Measurements from ENCODE around the gene IDUA.

Gene IDUA

DNA sequence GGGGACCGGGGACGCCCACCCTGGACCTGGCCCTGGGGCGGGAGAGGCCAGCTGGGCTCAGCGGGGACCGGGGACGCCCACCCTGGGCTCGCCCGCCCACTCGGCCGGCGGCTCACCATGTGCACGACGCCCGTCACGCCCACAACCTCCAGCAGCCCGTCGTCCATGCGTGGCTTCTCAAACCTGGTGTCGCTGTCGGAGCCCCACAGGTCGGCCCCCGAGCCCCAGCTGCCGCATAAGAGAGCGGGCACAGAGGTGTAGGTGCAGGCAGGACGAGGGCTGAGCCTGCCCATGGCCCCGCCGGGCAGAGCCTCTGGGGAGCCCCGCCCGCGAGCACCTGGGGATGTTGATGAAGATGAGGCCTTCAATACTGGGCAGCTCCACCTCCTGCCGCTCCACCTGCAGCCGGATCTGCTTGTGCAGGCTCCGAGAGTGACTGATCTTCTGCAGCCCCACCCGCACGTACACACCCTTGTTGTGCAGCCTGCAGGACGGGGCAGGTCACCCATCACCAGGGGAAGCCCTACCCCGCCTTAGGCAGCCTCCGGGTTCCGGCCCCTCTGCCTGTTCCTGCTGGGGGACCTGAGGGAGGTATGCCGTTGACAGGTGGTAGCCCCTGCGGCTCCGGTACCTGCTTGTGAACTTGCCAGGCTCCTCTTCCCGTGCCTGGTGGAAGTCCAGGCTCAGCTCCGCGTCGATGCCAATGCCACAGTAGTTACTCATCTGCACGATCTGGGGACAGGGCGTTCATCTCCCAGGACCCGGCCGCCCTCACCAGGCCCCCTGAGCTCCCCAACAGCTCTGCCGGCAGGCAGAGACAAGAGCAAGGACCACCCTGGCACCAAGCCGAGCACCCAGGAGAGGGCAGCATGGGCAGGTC, 25.3 kb upstream of the IDUA start:
- ChIA-PET CTCF (no interaction called here), POLR2A (no interaction called here)
- no peak for DNase-seq (ENCODE audit: extremely low spot score)
- TF ChIP-seq SUZ12 (IDR thresholded peaks at IDR 0.05) (no peak), HDGF (IDR thresholded peaks at IDR 0.05; ENCODE audit: borderline replicate concordance) (no peak), TARDBP (IDR thresholded peaks at IDR 0.05) (no peak), SP1 (IDR thresholded peaks at IDR 0.05) (no peak), FOXM1 (IDR thresholded peaks at IDR 0.05; ENCODE audit: borderline replicate concordance) (no peak), BHLHE40 (IDR thresholded peaks at IDR 0.05; ENCODE audit: borderline replicate concordance) (no peak), LEF1 (IDR thresholded peaks at IDR 0.05; ENCODE audit: borderline replicate concordance) (no peak), FOXA1 (IDR thresholded peaks at IDR 0.05) (no peak), L3MBTL2 (conservative IDR thresholded peaks at IDR 0.05) (no peak), ELF4 (IDR thresholded peaks at IDR 0.05) (no peak), ARNT (IDR thresholded peaks at IDR 0.05) (no peak), NFRKB (IDR thresholded peaks at IDR 0.05) (no peak), CTBP1 (IDR thresholded peaks at IDR 0.05; ENCODE audit: borderline replicate concordance) (no peak), ZNF384 (IDR thresholded peaks at IDR 0.05) (no peak), FOXK2 (IDR thresholded peaks at IDR 0.05) (no peak)
- TF ChIP-seq, protein P1, sequence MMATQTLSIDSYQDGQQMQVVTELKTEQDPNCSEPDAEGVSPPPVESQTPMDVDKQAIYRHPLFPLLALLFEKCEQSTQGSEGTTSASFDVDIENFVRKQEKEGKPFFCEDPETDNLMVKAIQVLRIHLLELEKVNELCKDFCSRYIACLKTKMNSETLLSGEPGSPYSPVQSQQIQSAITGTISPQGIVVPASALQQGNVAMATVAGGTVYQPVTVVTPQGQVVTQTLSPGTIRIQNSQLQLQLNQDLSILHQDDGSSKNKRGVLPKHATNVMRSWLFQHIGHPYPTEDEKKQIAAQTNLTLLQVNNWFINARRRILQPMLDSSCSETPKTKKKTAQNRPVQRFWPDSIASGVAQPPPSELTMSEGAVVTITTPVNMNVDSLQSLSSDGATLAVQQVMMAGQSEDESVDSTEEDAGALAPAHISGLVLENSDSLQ (IDR thresholded peaks at IDR 0.05) = no peak

DNA sequence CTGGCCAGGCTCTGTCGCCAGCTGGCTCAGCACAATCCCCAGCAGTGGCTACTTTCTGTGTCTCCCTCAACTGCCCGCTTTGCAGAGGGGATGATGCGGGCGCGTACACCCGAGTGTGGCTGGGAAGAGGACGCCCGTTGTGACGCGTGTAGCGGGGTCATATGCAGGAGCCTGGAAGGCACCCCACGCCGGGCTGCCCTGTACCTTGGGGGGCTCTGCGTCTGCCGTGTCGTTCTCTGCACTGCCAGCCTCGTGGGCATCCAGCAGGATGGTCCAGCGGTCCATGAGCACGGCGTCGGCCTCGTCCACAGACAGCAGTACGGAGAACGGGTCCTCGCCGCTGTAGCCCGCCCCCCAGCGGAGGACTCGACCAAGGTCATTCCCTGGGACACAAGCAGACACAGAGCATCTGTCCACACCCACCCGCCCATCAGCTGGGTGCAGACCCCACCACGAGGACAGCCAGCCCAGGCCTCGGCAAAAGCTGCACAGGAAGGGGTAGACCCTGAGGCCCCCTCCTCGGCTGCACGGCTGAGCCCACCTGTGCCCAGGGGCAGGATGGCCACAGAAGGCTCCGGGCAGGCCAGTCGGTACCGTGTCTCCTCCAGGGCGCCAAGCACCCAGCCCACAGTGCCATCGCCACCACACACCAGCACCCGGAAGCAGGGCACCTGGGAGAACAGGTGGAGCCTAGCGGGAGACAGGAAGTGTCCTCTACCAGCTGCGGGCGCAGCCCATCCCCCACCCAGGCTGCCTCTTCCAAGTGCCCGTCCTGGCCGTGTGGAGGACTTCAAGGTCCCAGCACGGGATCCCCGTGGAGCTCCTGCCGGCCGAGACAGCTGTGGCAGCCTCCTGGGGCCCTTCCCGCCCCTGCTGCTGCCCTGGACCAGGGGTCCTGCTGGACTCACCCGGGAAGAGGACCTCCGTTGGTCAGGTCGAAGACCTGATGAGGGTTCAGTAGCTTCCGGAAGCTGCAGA, 24.3 kb upstream of the IDUA start:
- CTCF ChIA-PET = no interaction called here
- POLR2A ChIA-PET = interaction anchor here (2.6 kb wide), 1 partner anchor 25 kb away, joined by 6 read pairs; the partner anchor contains the start of gene IDUA
- no peak for DNase-seq (ENCODE audit: extremely low spot score)
- TF ChIP-seq FOXA1 (IDR thresholded peaks at IDR 0.05) = no peak
- TF ChIP-seq ARNT (IDR thresholded peaks at IDR 0.05) = no peak
- no peak for TF ChIP-seq CTBP1 (IDR thresholded peaks at IDR 0.05; ENCODE audit: borderline replicate concordance)
- TF ChIP-seq, protein P1 (IDR thresholded peaks at IDR 0.05) = no peak
- TF ChIP-seq ZNF384 (IDR thresholded peaks at IDR 0.05) = no peak
- TF ChIP-seq NFRKB (IDR thresholded peaks at IDR 0.05) = no peak
- TF ChIP-seq FOXK2 (IDR thresholded peaks at IDR 0.05) = no peak
- TF ChIP-seq L3MBTL2 (conservative IDR thresholded peaks at IDR 0.05) = no peak
- TF ChIP-seq ELF4 (IDR thresholded peaks at IDR 0.05) = no peak
- no peak for TF ChIP-seq LEF1 (IDR thresholded peaks at IDR 0.05; ENCODE audit: borderline replicate concordance)
- no peak for TF ChIP-seq SUZ12 (IDR thresholded peaks at IDR 0.05)
- TF ChIP-seq SP1 (IDR thresholded peaks at IDR 0.05) = no peak
- no peak for TF ChIP-seq FOXM1 (IDR thresholded peaks at IDR 0.05; ENCODE audit: borderline replicate concordance)
- no peak for TF ChIP-seq TARDBP (IDR thresholded peaks at IDR 0.05)
- no peak for TF ChIP-seq HDGF (IDR thresholded peaks at IDR 0.05; ENCODE audit: borderline replicate concordance)

DNA sequence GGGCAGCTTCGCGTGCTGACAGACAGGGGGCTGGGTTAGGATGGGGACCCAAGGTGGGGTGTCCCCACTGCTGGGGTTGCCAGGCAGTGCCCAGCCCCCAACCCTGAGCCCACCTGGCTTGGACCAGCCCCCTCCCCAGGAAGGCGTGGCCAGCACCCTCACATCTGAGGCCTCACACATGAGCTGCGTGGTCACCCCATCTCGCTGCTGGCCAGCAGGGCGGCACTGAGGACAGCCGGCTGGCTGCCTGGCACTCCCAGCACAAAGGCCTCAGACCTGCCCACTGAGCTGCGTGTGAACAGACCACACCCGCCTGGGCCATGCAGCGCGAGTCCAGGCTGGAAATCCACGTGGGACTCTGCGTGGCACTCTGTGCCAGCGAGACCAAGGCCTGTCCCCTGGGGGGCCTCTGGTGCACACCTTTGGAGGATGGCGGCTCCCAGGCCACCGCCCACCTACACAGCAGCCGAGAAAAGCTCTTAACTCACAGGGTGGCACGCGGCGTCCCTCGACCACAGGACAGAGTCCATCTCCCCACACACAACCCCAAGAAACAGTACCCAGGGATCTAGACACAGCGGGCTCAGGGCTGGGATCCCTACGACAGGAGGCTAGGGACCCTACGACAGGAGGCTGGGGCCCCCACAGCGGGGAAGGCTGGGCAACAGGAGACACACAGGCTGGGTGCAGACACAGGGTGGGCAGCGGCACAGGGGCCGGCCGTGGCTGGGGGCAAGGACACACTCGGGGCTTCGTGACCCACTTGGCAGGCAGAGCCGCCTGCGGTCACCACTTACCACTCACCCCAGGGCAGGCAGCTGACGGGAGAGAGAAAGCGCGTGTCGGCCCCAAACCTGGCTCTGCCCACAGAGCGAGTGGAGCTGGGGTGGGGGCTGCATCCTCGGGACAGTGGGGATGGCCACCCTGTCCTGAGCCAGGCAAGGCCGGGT, 23.3 kb upstream of the IDUA start:
- POLR2A ChIA-PET = interaction anchor here (2.6 kb wide), 1 partner anchor 24 kb away, joined by 6 read pairs; the partner anchor contains the start of gene IDUA
- no peak for DNase-seq (ENCODE audit: extremely low spot score)
- TF ChIP-seq BHLHE40 (IDR thresholded peaks at IDR 0.05; ENCODE audit: borderline replicate concordance) (no peak), NFRKB (IDR thresholded peaks at IDR 0.05) (no peak), LEF1 (IDR thresholded peaks at IDR 0.05; ENCODE audit: borderline replicate concordance) (no peak), ARNT (IDR thresholded peaks at IDR 0.05) (no peak), HDGF (IDR thresholded peaks at IDR 0.05; ENCODE audit: borderline replicate concordance) (no peak), ZNF384 (IDR thresholded peaks at IDR 0.05) (no peak), FOXM1 (IDR thresholded peaks at IDR 0.05; ENCODE audit: borderline replicate concordance) (no peak), L3MBTL2 (conservative IDR thresholded peaks at IDR 0.05) (no peak), TARDBP (IDR thresholded peaks at IDR 0.05) (no peak), SP1 (IDR thresholded peaks at IDR 0.05) (no peak), FOXK2 (IDR thresholded peaks at IDR 0.05) (no peak), SUZ12 (IDR thresholded peaks at IDR 0.05) (no peak), CTBP1 (IDR thresholded peaks at IDR 0.05; ENCODE audit: borderline replicate concordance) (no peak), ELF4 (IDR thresholded peaks at IDR 0.05) (no peak), FOXA1 (IDR thresholded peaks at IDR 0.05) (no peak)
- TF ChIP-seq, protein P1 (IDR thresholded peaks at IDR 0.05) = no peak
- CTCF ChIA-PET = interaction anchor here (0.6 kb wide), 1 partner anchor 25 kb away, joined by 3 read pairs; no protein-coding TSS in a partner anchor

DNA sequence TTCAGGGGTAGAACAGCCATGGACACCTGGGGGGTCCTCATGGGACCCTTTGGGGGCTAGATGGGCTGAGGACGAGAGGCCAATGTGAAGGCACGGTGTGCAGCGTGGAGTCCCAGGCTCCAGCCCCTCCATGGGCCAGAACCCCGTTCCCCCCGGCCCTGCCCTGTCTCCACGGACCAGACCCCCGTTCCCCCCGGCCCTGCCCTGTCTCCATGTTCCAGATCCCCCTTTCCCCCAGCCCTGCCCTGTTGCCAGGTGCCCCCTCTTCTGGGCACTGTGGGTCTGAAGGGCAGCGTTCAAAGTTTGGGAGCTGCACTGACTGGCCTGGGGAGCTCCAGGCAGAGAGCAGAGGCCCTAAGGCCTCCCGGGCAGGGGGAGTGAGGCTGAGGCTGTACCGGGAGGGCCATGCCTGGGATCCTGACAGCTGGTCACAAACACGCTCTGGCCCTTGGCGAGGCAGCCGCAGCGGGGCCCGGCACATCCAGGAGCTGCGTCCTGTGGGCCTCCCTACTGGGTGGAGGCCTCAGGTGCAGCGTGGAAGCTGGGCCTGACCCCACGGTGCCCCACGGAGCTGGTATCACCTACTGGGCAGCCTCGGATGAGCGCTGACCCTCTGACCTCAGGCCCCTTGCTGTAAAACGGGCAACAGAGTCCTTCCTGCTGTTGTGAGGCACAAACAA, 22.4 kb upstream of the IDUA start:
- POLR2A ChIA-PET = interaction anchor here (2.6 kb wide), 1 partner anchor 23 kb away, joined by 6 read pairs; the partner anchor contains the start of gene IDUA
- CTCF ChIA-PET = interaction anchor here (0.6 kb wide), 1 partner anchor 26 kb away, joined by 3 read pairs; no protein-coding TSS in a partner anchor
- TF ChIP-seq ARNT (IDR thresholded peaks at IDR 0.05) (no peak), NFRKB (IDR thresholded peaks at IDR 0.05) (no peak), FOXM1 (IDR thresholded peaks at IDR 0.05; ENCODE audit: borderline replicate concordance) (no peak), HDGF (IDR thresholded peaks at IDR 0.05; ENCODE audit: borderline replicate concordance) (no peak), L3MBTL2 (conservative IDR thresholded peaks at IDR 0.05) (no peak), BHLHE40 (IDR thresholded peaks at IDR 0.05; ENCODE audit: borderline replicate concordance) (no peak), FOXK2 (IDR thresholded peaks at IDR 0.05) (no peak), ELF4 (IDR thresholded peaks at IDR 0.05) (no peak), LEF1 (IDR thresholded peaks at IDR 0.05; ENCODE audit: borderline replicate concordance) (no peak), SUZ12 (IDR thresholded peaks at IDR 0.05) (no peak)
- TF ChIP-seq, protein P1 (IDR thresholded peaks at IDR 0.05) = no peak
- DNase-seq (ENCODE audit: extremely low spot score) = no peak
